Peyer's patch (tissue), 4 donors: ENCODE data around the gene GGTA1.

Experiments
- CTCF ChIP-seq, 6 experiments: fragments of 450-650 bp in 4 of 6; fragments of 200-600 bp in 2 of 6; sonication (generic) in 1 of 6; IDR thresholded peaks; one replicate each; pipeline ENCODE4 v1.5.1; 2017 to 2019; ENCODE audit warnings: antibody characterized with exemption in 6 of 6, mild to moderate bottlenecking in 3 of 6, moderate library complexity in 1 of 6
- POLR2A ChIP-seq, 2 donors: fragments of 450-650 bp; IDR thresholded peaks; one replicate each; pipeline ENCODE4 v1.5.1; 2017; ENCODE audit warnings: antibody characterized with exemption in 2 of 2, mild to moderate bottlenecking in 2 of 2, moderate library complexity in 2 of 2

GRCh38 chr9:121453232-121453892 lies 46.3 kb downstream of the GGTA1 start:
- TF ChIP-seq CTCF (IDR thresholded peaks at IDR 0.05) (no peak), POLR2A (IDR thresholded peaks at IDR 0.05) (no peak)
